Measurements from ENCODE around the gene ATP4B. TPM values are rescaled to one million over a fixed set of nuclear protein-coding genes. Genes with fewer than 3 reads are reported as not detected.

ATP4B gene
- total RNA-seq, 1 experiment from 2014 or later: not detected

DNA sequence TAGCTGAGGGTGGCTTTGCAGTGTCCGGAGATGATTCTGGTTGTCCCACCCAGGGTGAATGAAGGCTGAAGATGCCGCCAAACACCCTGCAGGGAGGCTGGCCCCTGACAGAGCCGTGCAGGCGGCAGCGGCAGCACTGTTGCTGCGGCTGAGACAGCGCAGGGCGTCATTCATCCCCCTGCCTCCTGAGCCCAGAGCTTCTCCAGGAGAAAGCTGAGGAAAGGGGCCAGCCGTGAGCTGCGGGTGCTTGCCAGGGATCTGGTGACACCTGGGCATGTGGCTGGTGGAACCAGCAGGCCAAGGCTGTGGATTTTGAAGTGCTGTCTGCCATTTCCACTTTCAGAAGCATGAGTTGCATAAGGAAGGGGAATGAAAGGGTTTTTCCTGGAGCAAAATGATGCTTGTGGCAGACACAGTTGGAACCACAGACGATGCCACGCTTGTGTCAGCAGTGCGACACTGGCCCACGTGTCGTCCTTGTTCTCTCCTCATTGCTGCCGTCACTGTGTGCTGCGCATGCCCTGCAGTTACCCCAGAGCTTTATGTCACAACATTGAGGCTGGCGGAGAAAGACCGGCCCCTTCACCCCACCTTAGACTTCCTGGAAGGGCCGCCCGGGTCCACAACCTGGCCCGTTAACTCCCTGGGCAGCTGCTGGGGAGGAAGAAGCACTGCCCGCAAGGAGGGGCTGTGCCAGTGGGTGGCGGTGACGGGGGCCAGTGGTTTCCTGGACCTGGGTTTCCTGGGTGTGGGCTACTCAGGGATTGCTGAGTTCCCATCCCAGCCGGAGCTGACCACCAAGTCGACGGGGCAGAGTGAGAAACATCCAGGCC lies 50.7 kb downstream of the ATP4B start:
- no peak overlapping the region for H3K4me3 Mint-ChIP-seq (ENCODE audit: unreplicated experiment)
- BruUV-seq (replicated peaks): no TSS peak
- H3K27ac Mint-ChIP-seq (ENCODE audit: low read depth, unreplicated experiment): no peak overlapping the region
- no peaks in the 10 kb centered on the region for H3K27me3 Mint-ChIP-seq (ENCODE audit: insufficient read depth, unreplicated experiment)
- TF ChIP-seq, protein P1, sequence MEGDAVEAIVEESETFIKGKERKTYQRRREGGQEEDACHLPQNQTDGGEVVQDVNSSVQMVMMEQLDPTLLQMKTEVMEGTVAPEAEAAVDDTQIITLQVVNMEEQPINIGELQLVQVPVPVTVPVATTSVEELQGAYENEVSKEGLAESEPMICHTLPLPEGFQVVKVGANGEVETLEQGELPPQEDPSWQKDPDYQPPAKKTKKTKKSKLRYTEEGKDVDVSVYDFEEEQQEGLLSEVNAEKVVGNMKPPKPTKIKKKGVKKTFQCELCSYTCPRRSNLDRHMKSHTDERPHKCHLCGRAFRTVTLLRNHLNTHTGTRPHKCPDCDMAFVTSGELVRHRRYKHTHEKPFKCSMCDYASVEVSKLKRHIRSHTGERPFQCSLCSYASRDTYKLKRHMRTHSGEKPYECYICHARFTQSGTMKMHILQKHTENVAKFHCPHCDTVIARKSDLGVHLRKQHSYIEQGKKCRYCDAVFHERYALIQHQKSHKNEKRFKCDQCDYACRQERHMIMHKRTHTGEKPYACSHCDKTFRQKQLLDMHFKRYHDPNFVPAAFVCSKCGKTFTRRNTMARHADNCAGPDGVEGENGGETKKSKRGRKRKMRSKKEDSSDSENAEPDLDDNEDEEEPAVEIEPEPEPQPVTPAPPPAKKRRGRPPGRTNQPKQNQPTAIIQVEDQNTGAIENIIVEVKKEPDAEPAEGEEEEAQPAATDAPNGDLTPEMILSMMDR (IDR thresholded peaks at IDR 0.05; ENCODE audit: unreplicated experiment): no peak
- CTCF ChIA-PET: no interaction called here
- H3K4me1 Mint-ChIP-seq (ENCODE audit: insufficient read depth, unreplicated experiment): no peaks in the 10 kb centered on the region
- intact Hi-C loops (cut with micrococcal nuclease): no loop called here
- POLR2A ChIA-PET: no interaction called here
- H3K36me3 Mint-ChIP-seq (ENCODE audit: insufficient read depth, unreplicated experiment): peaks cover 27% of the 10 kb centered on the region
- H3K9me3 Mint-ChIP-seq (ENCODE audit: unreplicated experiment): no peaks in the 10 kb centered on the region
- no peak for DNase-seq (ENCODE audit: unreplicated experiment)

DNA sequence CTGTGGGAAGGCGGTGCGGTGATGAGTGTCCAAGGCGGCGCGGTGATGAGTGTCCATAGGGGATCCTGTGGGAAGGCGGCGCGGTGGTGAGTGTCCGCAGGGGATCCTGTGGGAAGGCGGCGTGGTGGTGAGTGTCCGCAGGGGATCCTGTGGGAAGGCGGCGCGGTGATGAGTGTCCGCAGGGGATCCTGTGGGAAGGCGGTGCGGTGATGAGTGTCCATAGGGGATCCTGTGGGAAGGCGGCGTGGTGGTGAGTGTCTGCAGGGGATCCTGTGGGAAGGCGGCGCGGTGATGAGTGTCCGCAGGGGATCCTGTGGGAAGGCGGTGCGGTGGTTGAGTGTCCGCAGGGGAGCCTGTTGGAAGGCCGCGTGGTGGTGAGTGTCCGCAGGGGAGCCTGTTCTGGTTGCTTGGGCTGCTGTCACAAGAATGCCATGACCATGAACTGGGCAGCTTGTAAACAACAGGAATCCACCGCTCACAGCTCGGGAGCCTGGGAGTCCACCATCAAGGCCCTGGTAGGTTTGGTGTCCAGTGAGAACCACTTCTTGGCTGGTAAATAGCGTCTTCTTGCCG lies 52.0 kb downstream of the ATP4B start:
- H3K27ac Mint-ChIP-seq (ENCODE audit: low read depth, unreplicated experiment): no peak overlapping the region
- CTCF ChIA-PET: no interaction called here

DNA sequence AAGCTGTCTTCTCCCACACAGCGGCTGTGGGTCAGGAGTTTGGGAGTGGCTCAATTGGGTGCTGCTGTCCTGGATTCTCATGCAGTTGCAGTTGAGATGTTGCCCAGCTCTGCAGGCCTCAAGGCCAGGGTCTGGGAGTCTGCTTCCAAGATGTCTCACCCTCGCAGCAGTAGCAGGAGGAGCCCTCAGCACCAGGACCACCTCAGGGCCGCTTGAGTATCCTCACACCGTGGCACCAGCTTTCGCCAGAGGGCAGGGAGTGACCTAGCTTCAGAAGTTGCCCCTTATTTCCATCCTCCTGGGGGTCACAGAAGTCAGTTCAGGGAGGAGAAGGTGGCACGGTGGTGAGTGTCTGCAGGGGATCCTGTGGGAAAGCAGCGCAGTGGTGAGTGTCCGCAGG lies 52.5 kb downstream of the ATP4B start:
- peaks cover 5% of the 10 kb centered on the region for H3K4me1 Mint-ChIP-seq (ENCODE audit: insufficient read depth, unreplicated experiment)
- H3K36me3 Mint-ChIP-seq (ENCODE audit: insufficient read depth, unreplicated experiment): peaks cover 21% of the 10 kb centered on the region
- DNase-seq (ENCODE audit: unreplicated experiment): no peak
- H3K27ac Mint-ChIP-seq (ENCODE audit: low read depth, unreplicated experiment): no peak overlapping the region
- no peaks in the 10 kb centered on the region for H3K27me3 Mint-ChIP-seq (ENCODE audit: insufficient read depth, unreplicated experiment)
- TF ChIP-seq, protein P1 (IDR thresholded peaks at IDR 0.05; ENCODE audit: unreplicated experiment): no peak
- no TSS peak for BruUV-seq (replicated peaks)
- CTCF ChIA-PET: no interaction called here
- H3K4me3 Mint-ChIP-seq (ENCODE audit: unreplicated experiment): no peak overlapping the region
- no peaks in the 10 kb centered on the region for H3K9me3 Mint-ChIP-seq (ENCODE audit: unreplicated experiment)
- intact Hi-C loops (cut with micrococcal nuclease): no loop called here
- POLR2A ChIA-PET: no interaction called here

More for the DNA sequence above, 52.0 kb downstream of the ATP4B start:
- Mint-ChIP-seq H3K9me3 (ENCODE audit: unreplicated experiment) (no peaks in the 10 kb centered on the region), H3K36me3 (ENCODE audit: insufficient read depth, unreplicated experiment) (peaks cover 23% of the 10 kb centered on the region), H3K27me3 (ENCODE audit: insufficient read depth, unreplicated experiment) (no peaks in the 10 kb centered on the region), H3K4me1 (ENCODE audit: insufficient read depth, unreplicated experiment) (peaks cover 5% of the 10 kb centered on the region), H3K4me3 (ENCODE audit: unreplicated experiment) (no peak overlapping the region)
- intact Hi-C loops (cut with micrococcal nuclease): no loop called here
- TF ChIP-seq, protein P1 (IDR thresholded peaks at IDR 0.05; ENCODE audit: unreplicated experiment): no peak
- POLR2A ChIA-PET: no interaction called here
- no peak for DNase-seq (ENCODE audit: unreplicated experiment)
- no TSS peak for BruUV-seq (replicated peaks)

DNA sequence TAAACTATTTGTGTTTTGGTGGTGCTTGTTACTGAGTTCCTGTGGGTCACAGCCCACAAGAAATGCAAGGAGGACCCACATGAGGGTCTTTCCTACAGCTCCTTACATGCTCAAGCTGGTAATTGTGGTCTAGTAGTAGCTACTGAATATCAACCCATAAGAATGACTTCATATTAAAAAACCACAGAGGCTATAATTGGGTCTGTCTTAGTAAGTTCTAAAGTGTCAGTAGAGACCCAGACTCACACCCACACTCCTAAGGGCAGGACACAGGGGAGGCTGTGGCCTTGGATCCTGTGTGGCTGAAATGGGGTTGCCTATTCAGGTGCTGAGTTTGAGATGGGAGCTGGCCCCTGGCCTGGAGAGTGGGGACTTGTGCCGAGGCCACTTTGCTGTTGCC lies 53.8 kb downstream of the ATP4B start:
- BruUV-seq (replicated peaks): no TSS peak
- peaks cover 32% of the 10 kb centered on the region for H3K36me3 Mint-ChIP-seq (ENCODE audit: insufficient read depth, unreplicated experiment)
- peaks cover 5% of the 10 kb centered on the region for H3K4me1 Mint-ChIP-seq (ENCODE audit: insufficient read depth, unreplicated experiment)
- no peak for DNase-seq (ENCODE audit: unreplicated experiment)
- no peak overlapping the region for H3K27ac Mint-ChIP-seq (ENCODE audit: low read depth, unreplicated experiment)
- CTCF ChIA-PET: interaction anchor here (0.6 to 0.9 kb wide), 2 partner anchors 13 to 30 kb away, joined by 3 to 5 read pairs; no protein-coding TSS in a partner anchor
- intact Hi-C loops (cut with micrococcal nuclease): no loop called here
- TF ChIP-seq, protein P1 (IDR thresholded peaks at IDR 0.05; ENCODE audit: unreplicated experiment): no peak
- POLR2A ChIA-PET: no interaction called here
- no peak overlapping the region for H3K4me3 Mint-ChIP-seq (ENCODE audit: unreplicated experiment)
- no peaks in the 10 kb centered on the region for H3K27me3 Mint-ChIP-seq (ENCODE audit: insufficient read depth, unreplicated experiment)
- H3K9me3 Mint-ChIP-seq (ENCODE audit: unreplicated experiment): no peaks in the 10 kb centered on the region

All from MCF 10A (cell line).